C4-2B (cell line): ENCODE results near the gene IQCF2.

Source experiments
- H3K27ac ChIP-seq: fragments of 450-650 bp; 2 replicates; pipeline ENCODE4 v1.5.1; 2017
- CTCF ChIP-seq: fragments of 450-650 bp; conservative IDR thresholded peaks from 2 replicates; pipeline ENCODE4 v1.5.1; 2017; ENCODE audit warnings: mild to moderate bottlenecking
- ZFX ChIP-seq: fragments of 450-650 bp; IDR thresholded peaks from 2 replicates; pipeline ENCODE4 v1.6.1; 2017

IQCF2 gene

DNA sequence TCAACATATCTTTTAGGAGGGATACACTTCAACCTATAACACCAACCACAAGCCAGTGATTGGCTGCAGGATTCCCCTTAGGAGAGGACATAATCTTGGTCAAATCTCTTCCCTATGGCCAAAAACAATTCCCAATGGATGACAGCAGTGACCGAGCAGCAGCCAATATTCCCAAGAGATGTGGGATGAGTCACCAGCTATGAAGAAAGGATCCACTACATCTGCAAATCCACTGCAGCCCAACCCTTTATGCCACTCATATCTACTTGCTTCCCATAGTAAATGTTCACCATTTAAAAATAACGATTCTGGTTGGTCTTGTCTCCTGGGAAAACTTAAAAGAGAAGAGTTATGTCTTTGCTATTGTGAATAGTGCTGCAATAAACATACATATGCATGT lies 18.5 kb downstream of the IQCF2 start:
- no peak overlapping the region for H3K27ac ChIP-seq
- TF ChIP-seq ZFX (no peak), CTCF (no peak)

DNA sequence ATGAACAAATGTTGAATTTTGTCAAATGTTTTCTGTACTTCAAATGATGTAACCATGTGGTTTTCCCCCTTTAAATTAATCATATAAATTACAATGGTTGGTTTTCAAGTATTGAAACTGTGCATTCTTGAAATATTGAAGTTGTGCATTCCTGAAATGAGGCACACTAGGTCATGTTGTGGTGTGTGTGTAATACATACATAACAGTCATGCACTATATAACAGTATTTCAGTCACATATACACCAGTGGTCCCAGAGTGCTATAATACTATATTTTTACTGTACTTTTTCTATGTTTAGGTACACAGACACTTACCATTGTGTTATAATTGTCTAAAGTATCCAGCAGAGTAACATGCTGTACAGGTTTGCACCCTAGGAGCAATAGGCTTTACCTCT lies 25.0 kb downstream of the IQCF2 start:
- TF ChIP-seq ZFX = no peak
- TF ChIP-seq CTCF = no peak
- no peak overlapping the region for H3K27ac ChIP-seq

DNA sequence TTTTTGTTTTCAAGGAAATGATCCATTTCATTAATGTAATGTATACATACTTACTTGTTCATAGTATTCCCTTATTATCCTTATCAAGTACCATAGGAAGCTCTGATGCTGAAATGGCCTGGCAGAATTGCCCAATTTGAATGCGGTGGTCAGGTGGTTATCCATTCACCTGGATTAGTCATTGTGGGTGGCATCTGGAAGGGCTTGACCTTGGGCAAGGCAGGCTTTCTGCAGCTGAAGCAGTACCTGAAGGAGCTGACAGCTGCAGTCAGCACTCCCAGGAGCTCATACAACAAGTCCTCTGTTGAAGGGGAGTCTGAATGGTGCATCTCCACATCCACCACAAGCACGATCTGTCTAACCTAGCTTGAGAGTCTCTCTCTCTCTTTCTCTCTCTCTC lies 26.2 kb downstream of the IQCF2 start:
- TF ChIP-seq ZFX (no peak), CTCF (no peak)
- no peak overlapping the region for H3K27ac ChIP-seq

GRCh38 chr3:51888463-51889105 lies 27.2 kb downstream of the IQCF2 start:
- H3K27ac ChIP-seq = no peak overlapping the region
- TF ChIP-seq ZFX = no peak
- TF ChIP-seq CTCF = no peak

GRCh38 chr3:51891242-51892039 lies 30.0 kb downstream of the IQCF2 start:
- TF ChIP-seq CTCF = no peak
- TF ChIP-seq ZFX = no peak
- H3K27ac ChIP-seq = no peak overlapping the region

- TF ChIP-seq ZFX (no peak), CTCF (no peak)
- H3K27ac ChIP-seq = no peak overlapping the region
These were observed 33.0 kb downstream of the IQCF2 start for GRCh38 chr3:51894391-51894790.

- TF ChIP-seq ZFX = no peak
- TF ChIP-seq CTCF = no peak
- H3K27ac ChIP-seq = no peak overlapping the region
These were observed 33.5 kb downstream of the IQCF2 start for GRCh38 chr3:51894939-51895338.
